ENCODE data around the gene USH2A.
"Not testable (repeated sequence)": the region's sequence is repeated elsewhere in the genome, so short reads cannot be mapped to it uniquely, and the experiment has no call there.

Gene USH2A

GRCh38 chr1:216390956-216391355 lies 32.3 kb downstream of the USH2A start:
- no peak for DNase-seq

- DNase-seq = no peak
Observed at GRCh38 chr1:216389774-216390173, 33.5 kb downstream of the USH2A start.

GRCh38 chr1:216388558-216388957 lies 34.7 kb downstream of the USH2A start:
- no peak for DNase-seq

GRCh38 chr1:216387782-216388181 lies 35.5 kb downstream of the USH2A start:
- no peak for DNase-seq

GRCh38 chr1:216379441-216379840 lies 43.8 kb downstream of the USH2A start:
- DNase-seq = no peak

- no peak for DNase-seq
Observed at GRCh38 chr1:216368249-216368648, 55.0 kb downstream of the USH2A start.

GRCh38 chr1:216366979-216367378 lies 56.3 kb downstream of the USH2A start:
- DNase-seq = no peak

- DNase-seq = no peak
Observed at GRCh38 chr1:216356945-216357344, 66.3 kb downstream of the USH2A start.

GRCh38 chr1:216350186-216350585 lies 73.1 kb downstream of the USH2A start:
- DNase-seq = no peak

GRCh38 chr1:216346526-216346925 lies 76.7 kb downstream of the USH2A start:
- no peak for DNase-seq

- not testable (repeated sequence) for DNase-seq
Observed at GRCh38 chr1:216340542-216340941, 82.7 kb downstream of the USH2A start.

GRCh38 chr1:216332462-216332861 lies 90.8 kb downstream of the USH2A start:
- DNase-seq = no peak

- DNase-seq = no peak
Observed at GRCh38 chr1:216332003-216332402, 91.2 kb downstream of the USH2A start.

GRCh38 chr1:216331211-216331610 lies 92.0 kb downstream of the USH2A start:
- no peak for DNase-seq

GRCh38 chr1:216330262-216330661 lies 93.0 kb downstream of the USH2A start:
- no peak for DNase-seq

- DNase-seq = no peak
Observed at GRCh38 chr1:216325946-216326345, 97.3 kb downstream of the USH2A start.

- DNase-seq = no peak
Observed at GRCh38 chr1:216325336-216325735, 97.9 kb downstream of the USH2A start.

GRCh38 chr1:216323344-216323743 lies 99.9 kb downstream of the USH2A start:
- DNase-seq = no peak

- DNase-seq = no peak
Observed at GRCh38 chr1:216314379-216315095, 108.7 kb downstream of the USH2A start.

GRCh38 chr1:216310776-216311175 lies 112.5 kb downstream of the USH2A start:
- no peak for DNase-seq

GRCh38 chr1:216306830-216307229 lies 116.4 kb downstream of the USH2A start:
- no peak for DNase-seq

- DNase-seq = no peak
Observed at GRCh38 chr1:216303690-216304089, 119.6 kb downstream of the USH2A start.

- DNase-seq = no peak
Observed at GRCh38 chr1:216293683-216294082, 129.6 kb downstream of the USH2A start.

- DNase-seq = no peak
Observed at GRCh38 chr1:216290074-216290473, 133.2 kb downstream of the USH2A start.

- DNase-seq = no peak
Observed at GRCh38 chr1:216285052-216285451, 138.2 kb downstream of the USH2A start.

All from NK-92 treated with Interleukin-12 subunit alpha and Interleukin-12 subunit beta, amount 100 ng/mL, for 24 hours (cell line).